Cardiac fibroblast (primary cell): ENCODE data around the gene ANKMY1.

Experiments
- DNase-seq, 2 donors: peaks; one replicate each; pipeline versions ENCODE4 v3.0.0 to v3.0.0-alpha.2; 2010; ENCODE audit warnings: low read depth in 2 of 2
- H3K4me3 ChIP-seq, 2 donors: replicated peaks in 1 of 2; 1 replicate in 1 of 2; 2 replicates in 1 of 2; pipeline ENCODE4 v1.5.1; 2011; ENCODE audit warnings: low read depth in 2 of 2, low read length in 2 of 2, mild to moderate bottlenecking in 2 of 2, moderate library complexity in 1 of 2
- CTCF ChIP-seq: IDR thresholded peaks from one replicate; pipeline ENCODE4 v1.5.1; 2011; ENCODE audit warnings: low read depth, mild to moderate bottlenecking, low read length, inconsistent platforms

Gene ANKMY1

GRCh38 chr2:240435948-240436682, 121.7 kb downstream of the ANKMY1 start:
- TF ChIP-seq CTCF, result no peak
- peak; percentile 24 to 26 for DNase-seq
- H3K4me3 ChIP-seq, result peak overlapping the region; percentile 67 to 69

- peak; percentile 73 to 90 for DNase-seq
- no peak for TF ChIP-seq CTCF
- H3K4me3 ChIP-seq, result peak within 1 kb of the TSS; percentile 67 to 69
Measured at GRCh38 chr2:240435457-240435947, 122.3 kb downstream of the ANKMY1 start, which contains the start of gene GPC1. TSS of gene GPC1 (plus strand) at chr2:240435663. CDS start at chr2:240435919, 256 bp downstream.

- DNase-seq, result peak; percentile 91 to 96
- H3K4me3 ChIP-seq, result peak overlapping the region; percentile 54 to 67
- TF ChIP-seq CTCF, result no peak
Measured at GRCh38 chr2:240434728-240435456, 122.9 kb downstream of the ANKMY1 start.

- DNase-seq, result peak; percentile 96 to 97
- TF ChIP-seq CTCF, result no peak
- peak overlapping the region; percentile 54 to 60 for H3K4me3 ChIP-seq
Measured at GRCh38 chr2:240433973-240434727, 123.6 kb downstream of the ANKMY1 start.

GRCh38 chr2:240432820-240433801, 124.7 kb downstream of the ANKMY1 start:
- no peak for DNase-seq
- H3K4me3 ChIP-seq, result no peak overlapping the region
- no peak for TF ChIP-seq CTCF
